ENCODE data around the gene ZNF467. TPM values are rescaled to one million over a fixed set of nuclear protein-coding genes. Genes with fewer than 3 reads are reported as not detected.

Gene ZNF467
- total and polyA plus RNA-seq, 2 donors (not counting 1 experiment from before 2014, with no cell fraction given) = 0.39 to 1.1 TPM

DNA sequence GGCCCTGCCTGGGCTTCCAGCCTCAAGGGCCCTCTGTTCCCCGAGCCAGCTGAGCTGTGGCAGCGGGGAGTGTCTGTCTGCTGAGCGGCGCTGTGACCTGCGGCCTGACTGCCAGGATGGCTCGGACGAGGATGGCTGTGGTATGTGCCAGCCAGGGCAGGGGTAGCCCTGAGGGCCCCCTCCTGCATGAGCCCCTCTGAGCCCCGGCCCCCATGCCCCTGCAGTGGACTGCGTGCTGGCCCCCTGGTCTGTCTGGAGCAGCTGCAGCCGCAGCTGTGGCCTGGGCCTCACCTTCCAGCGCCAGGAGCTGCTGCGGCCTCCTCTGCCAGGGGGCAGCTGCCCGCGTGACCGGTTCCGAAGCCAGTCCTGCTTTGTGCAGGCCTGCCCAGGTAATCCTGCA lies 28.4 kb upstream of the ZNF467 start:
- Histone ChIP-seq H3K9me3 (ENCODE audit: control extremely low read depth in 1 of 3, control insufficient read depth in 2 of 3, insufficient read depth in 1 of 3, low read length in 2 of 3) (no peaks in the 10 kb centered on the region), H3K79me2 (ENCODE audit: control insufficient read depth, insufficient read depth, low read length) (no peaks in the 10 kb centered on the region), H3K36me3 (replicated peaks in 1 of 2; ENCODE audit: control extremely low read depth in 1 of 2, control insufficient read depth in 1 of 2, extremely low read depth in 1 of 2, insufficient read depth in 2 of 2, low read length in 1 of 2) (no peaks in the 10 kb centered on the region), H3K27ac (ENCODE audit: low read length in 2 of 2) (no peak overlapping the region), H3K4me1 (ENCODE audit: control insufficient read depth in 2 of 2, insufficient read depth in 2 of 2, low read length in 2 of 2) (no peaks in the 10 kb centered on the region), H3K9ac (ENCODE audit: low read length) (no peak overlapping the region), H4K20me1 (ENCODE audit: control insufficient read depth, insufficient read depth, low read length, poor library complexity, severe bottlenecking) (no peaks in the 10 kb centered on the region), H3K27me3 (replicated peaks in 1 of 4; ENCODE audit: control extremely low read depth in 1 of 4, control insufficient read depth in 3 of 4, insufficient read depth in 4 of 4, low read length in 3 of 4) (no peaks in the 10 kb centered on the region), H3K4me3 (ENCODE audit: control extremely low read depth in 1 of 5, extremely low read depth in 1 of 5, insufficient read depth in 1 of 5, low read depth in 2 of 5, low read length in 4 of 5) (no peak overlapping the region), H3K4me2 (replicated peaks; ENCODE audit: low read depth, low read length, poor library complexity, severe bottlenecking) (no peak overlapping the region), H2AFZ (ENCODE audit: insufficient read depth, low read depth, low read length, poor library complexity, severe bottlenecking) (no peak overlapping the region)
- CTCF ChIA-PET = no interaction called here
- intact Hi-C loops (cut with micrococcal nuclease) = no loop called here
- Mint-ChIP-seq H3K27ac (no peak overlapping the region), H3K4me3 (no peak overlapping the region), H3K9me3 (ENCODE audit: insufficient read depth) (no peaks in the 10 kb centered on the region), H3K27me3 (no peaks in the 10 kb centered on the region), H3K4me1 (no peaks in the 10 kb centered on the region)
- 95% methylated on average over 16 of the region's 16 CpGs for WGBS (ENCODE audit: insufficient coverage)
- DNase-seq = no peak
- no peak for ATAC-seq (ENCODE audit: low read depth)
- TF ChIP-seq EZH2 (IDR thresholded peaks at IDR 0.05; ENCODE audit: borderline replicate concordance, insufficient read depth, low read depth, low read length, poor library complexity, severe bottlenecking) = no peak
- TF ChIP-seq, protein P1, sequence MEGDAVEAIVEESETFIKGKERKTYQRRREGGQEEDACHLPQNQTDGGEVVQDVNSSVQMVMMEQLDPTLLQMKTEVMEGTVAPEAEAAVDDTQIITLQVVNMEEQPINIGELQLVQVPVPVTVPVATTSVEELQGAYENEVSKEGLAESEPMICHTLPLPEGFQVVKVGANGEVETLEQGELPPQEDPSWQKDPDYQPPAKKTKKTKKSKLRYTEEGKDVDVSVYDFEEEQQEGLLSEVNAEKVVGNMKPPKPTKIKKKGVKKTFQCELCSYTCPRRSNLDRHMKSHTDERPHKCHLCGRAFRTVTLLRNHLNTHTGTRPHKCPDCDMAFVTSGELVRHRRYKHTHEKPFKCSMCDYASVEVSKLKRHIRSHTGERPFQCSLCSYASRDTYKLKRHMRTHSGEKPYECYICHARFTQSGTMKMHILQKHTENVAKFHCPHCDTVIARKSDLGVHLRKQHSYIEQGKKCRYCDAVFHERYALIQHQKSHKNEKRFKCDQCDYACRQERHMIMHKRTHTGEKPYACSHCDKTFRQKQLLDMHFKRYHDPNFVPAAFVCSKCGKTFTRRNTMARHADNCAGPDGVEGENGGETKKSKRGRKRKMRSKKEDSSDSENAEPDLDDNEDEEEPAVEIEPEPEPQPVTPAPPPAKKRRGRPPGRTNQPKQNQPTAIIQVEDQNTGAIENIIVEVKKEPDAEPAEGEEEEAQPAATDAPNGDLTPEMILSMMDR (IDR thresholded peaks at IDR 0.05) = no peak
- POLR2A ChIA-PET = no interaction called here

DNA sequence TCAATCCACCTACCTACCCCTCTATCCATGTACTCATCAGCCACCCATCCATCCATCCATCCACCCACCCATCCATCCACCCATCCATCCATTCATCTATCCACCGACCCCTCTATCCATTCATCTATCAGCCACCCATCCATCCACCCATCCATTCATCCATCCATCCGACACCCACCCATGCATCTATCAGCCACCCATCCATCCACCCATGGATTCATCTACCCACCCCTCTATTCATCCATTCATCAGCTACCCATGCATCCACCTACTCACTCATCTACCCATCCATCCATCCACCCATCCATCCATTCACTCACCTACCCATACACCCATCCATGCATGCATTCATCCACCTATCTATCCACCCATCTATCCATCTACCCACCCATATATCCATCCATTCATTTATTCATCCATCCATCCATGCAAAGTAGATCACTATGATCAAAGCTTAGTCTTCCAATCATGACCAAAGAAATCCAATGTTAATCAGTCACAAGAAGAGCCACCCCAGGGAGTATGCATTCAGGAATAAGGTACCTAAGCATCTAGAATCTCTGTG lies 27.7 kb upstream of the ZNF467 start:
- H3K4me1 Mint-ChIP-seq = no peaks in the 10 kb centered on the region
- H3K4me3 ChIP-seq (ENCODE audit: control extremely low read depth in 1 of 5, extremely low read depth in 1 of 5, insufficient read depth in 1 of 5, low read depth in 2 of 5, low read length in 4 of 5) = no peak overlapping the region
- intact Hi-C loops (cut with micrococcal nuclease) = no loop called here
- ChIA-PET POLR2A (no interaction called here), CTCF (interaction anchor here (0.7 kb wide), 1 partner anchor 88 kb away, joined by 3 read pairs; no protein-coding TSS in a partner anchor)
- H3K9me3 Mint-ChIP-seq (ENCODE audit: insufficient read depth) = no peaks in the 10 kb centered on the region
- no peak for TF ChIP-seq EZH2 (IDR thresholded peaks at IDR 0.05; ENCODE audit: borderline replicate concordance, insufficient read depth, low read depth, low read length, poor library complexity, severe bottlenecking)
- TF ChIP-seq, protein P1 (IDR thresholded peaks at IDR 0.05) = no peak
- no peak overlapping the region for H3K27ac Mint-ChIP-seq
- H3K4me1 ChIP-seq (ENCODE audit: control insufficient read depth in 2 of 2, insufficient read depth in 2 of 2, low read length in 2 of 2) = no peaks in the 10 kb centered on the region
- no peak overlapping the region for H3K9ac ChIP-seq (ENCODE audit: low read length)
- H2AFZ ChIP-seq (ENCODE audit: insufficient read depth, low read depth, low read length, poor library complexity, severe bottlenecking) = no peak overlapping the region
- H3K27ac ChIP-seq (ENCODE audit: low read length in 2 of 2) = no peak overlapping the region
- no peaks in the 10 kb centered on the region for H4K20me1 ChIP-seq (ENCODE audit: control insufficient read depth, insufficient read depth, low read length, poor library complexity, severe bottlenecking)
- DNase-seq (no peak), ATAC-seq (ENCODE audit: low read depth) (no peak)
- no peaks in the 10 kb centered on the region for H3K79me2 ChIP-seq (ENCODE audit: control insufficient read depth, insufficient read depth, low read length)
- H3K27me3 Mint-ChIP-seq = no peaks in the 10 kb centered on the region
- no peaks in the 10 kb centered on the region for H3K27me3 ChIP-seq (replicated peaks in 1 of 4; ENCODE audit: control extremely low read depth in 1 of 4, control insufficient read depth in 3 of 4, insufficient read depth in 4 of 4, low read length in 3 of 4)
- 100% methylated on average over 2 of the region's 2 CpGs for WGBS (ENCODE audit: insufficient coverage)
- H3K36me3 ChIP-seq (replicated peaks in 1 of 2; ENCODE audit: control extremely low read depth in 1 of 2, control insufficient read depth in 1 of 2, extremely low read depth in 1 of 2, insufficient read depth in 2 of 2, low read length in 1 of 2) = no peaks in the 10 kb centered on the region
- no peak overlapping the region for H3K4me3 Mint-ChIP-seq
- no peaks in the 10 kb centered on the region for H3K9me3 ChIP-seq (ENCODE audit: control extremely low read depth in 1 of 3, control insufficient read depth in 2 of 3, insufficient read depth in 1 of 3, low read length in 2 of 3)
- no peak overlapping the region for H3K4me2 ChIP-seq (replicated peaks; ENCODE audit: low read depth, low read length, poor library complexity, severe bottlenecking)

Data from B cell (primary cell).